GM19025 (cell line): ENCODE results near the gene PARD6B.

Experiments
- ATAC-seq: cut with Tn5 transposase; IDR thresholded peaks from one replicate; pipeline ENCODE4 v1.9.1; 2021; ENCODE audit warnings: mild to moderate bottlenecking, low read depth, moderate library complexity; ENCODE audit not compliant: unreplicated experiment

The PARD6B gene

DNA sequence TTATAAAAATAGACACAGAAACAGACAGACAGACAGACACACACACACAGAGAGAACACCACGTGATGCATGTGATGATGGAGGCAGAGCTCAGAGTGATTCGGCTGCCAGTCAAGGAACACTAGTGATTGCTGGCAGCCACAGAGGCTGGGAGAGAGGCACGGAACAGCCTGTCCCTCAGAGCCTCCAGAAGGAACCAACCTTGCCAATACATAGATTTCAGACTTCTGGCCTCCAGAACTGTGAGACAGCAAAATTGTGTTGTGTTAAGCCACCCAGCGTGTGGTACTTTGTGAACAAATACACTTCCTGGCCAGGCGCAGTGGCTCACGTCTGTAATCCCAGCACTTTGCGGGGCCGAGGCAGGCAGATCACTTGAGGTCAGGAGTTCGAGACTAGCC lies 9.5 kb upstream of the PARD6B start:
- no peak for ATAC-seq

DNA sequence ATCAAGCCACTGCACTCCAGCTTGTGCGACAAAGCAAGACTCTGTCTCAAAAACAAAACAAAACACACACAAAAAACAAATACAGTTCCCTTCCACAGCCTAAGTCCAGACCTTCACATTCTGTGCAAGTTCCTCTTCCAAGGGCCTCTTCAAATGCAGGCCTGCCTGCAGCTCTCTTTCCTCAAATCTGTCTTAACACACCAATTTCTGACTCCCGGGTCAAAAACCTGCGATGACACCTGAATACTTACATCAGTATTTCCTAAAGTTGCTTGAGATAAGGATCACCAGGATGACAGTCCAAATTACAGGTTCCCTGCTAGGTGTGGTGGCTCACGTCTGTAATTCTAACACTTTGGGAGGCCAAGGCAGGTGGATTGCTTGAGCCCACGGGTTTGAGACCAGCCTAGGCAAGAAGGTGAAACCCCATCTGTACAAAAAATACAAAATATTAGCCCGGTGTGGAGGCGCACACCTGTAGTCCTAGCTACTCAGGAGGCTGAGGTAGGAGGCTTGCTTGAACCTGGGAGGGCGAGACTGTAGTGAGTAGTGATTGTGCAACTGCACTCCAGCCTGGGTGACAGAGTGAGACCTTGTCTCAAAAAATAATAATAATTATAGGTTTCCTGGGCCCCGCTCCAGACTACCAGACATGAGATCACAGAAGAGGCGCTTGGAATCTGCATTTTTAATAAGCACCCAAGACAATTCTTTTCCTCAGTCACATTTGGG lies 8.8 kb upstream of the PARD6B start:
- no peak for ATAC-seq

DNA sequence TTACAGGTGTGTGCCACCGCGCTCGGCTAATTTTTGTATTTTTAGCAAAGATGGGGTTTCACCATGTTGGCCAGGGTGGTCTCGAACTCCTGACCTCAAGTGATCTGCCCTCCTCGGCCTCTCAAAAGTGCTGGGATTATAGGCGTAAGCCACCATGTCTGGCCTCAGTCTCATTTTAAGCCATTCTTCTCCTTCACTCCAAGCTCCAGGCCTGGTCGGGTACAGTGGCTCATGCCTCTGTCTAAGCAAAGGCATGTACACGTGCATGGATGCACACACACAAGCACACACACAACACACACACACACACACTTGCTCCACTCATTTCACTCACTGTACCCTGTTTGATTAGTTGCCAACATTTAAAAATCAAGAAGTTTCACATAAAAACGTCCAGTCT lies 7.7 kb upstream of the PARD6B start:
- ATAC-seq = no peak

DNA sequence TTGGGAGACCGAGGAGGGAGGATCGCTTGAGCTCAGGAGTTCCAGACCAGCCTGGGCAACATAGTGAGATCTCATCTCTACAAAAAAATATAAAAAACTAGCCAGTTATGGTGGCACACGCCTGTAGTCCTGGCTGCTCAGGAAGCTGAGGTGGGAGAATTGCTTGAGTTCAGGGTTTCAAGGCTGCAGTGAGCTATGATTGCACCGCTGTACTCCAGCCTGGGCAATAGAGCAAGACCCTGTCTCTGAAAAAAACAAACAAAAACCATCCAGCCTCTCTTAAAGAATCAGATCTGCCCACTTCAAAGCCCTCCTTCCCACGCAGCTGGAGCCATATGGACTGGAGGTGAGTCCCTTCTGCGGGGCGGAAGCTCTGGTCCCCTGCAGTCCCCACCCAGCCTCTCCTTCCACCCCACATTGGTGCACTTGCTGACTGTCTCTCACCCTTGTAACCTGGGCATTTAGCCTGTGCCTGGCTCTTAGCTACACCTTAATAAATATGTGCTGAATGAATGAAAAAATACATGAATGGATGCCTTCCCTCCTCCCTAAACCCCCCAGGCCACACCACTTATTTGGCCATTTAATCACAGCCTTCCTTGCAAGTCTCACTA lies 7.2 kb upstream of the PARD6B start:
- ATAC-seq = no peak

DNA sequence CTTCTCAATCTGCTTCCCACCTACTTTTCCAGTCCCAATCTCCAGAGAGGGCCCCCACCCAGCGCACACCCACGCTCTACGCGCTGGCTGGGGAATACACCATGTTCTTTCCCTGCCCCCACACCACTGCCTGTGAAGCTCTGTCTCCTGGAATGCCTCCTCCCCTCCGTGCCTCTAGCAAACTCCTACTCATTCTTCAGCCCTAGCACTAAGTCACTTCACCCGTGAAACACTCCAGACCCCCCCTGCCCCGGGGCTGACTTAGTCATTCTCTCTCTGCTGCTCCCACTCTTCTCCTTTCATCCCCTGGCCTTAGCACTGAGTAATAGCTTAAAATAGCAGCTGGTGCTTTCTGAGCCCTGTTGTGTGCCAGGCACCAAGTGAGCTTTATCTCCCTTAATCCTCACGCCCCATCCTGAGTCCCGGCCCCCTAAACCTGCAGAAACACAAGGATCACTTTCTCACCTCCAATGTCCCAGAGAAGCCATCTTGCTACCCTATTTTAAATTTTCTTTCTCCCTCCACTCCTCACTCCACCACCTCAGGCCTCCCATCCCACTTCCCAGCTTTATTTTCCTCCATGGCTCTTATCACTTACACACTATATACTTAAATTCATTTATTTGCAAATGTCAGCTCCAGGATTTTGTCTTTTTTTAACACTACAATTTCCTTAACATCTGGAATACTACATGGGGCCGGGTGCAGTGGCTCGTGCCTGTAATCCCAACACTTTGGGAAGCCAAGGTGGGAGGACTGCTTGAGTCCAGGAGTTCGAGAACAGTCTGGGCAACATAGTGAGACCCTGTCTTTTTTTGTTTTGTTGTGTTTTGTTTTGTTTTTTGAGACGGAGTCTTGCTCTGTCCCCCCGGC lies 6.3 kb upstream of the PARD6B start:
- ATAC-seq = no peak

DNA sequence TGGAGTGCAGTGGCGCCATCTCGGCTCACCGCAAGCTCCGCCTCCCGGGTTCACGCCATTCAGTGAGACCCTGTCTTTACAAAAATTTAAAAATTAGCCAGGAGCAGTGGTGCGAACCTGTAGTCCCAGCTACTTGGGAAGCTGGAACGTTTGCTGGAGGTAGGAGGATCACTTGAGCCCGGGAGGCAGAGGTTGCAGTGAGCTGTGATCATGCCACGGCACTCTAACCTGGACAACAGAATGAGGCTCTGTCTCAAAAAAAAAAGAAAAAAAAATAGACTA lies 5.7 kb upstream of the PARD6B start:
- ATAC-seq = no peak

DNA sequence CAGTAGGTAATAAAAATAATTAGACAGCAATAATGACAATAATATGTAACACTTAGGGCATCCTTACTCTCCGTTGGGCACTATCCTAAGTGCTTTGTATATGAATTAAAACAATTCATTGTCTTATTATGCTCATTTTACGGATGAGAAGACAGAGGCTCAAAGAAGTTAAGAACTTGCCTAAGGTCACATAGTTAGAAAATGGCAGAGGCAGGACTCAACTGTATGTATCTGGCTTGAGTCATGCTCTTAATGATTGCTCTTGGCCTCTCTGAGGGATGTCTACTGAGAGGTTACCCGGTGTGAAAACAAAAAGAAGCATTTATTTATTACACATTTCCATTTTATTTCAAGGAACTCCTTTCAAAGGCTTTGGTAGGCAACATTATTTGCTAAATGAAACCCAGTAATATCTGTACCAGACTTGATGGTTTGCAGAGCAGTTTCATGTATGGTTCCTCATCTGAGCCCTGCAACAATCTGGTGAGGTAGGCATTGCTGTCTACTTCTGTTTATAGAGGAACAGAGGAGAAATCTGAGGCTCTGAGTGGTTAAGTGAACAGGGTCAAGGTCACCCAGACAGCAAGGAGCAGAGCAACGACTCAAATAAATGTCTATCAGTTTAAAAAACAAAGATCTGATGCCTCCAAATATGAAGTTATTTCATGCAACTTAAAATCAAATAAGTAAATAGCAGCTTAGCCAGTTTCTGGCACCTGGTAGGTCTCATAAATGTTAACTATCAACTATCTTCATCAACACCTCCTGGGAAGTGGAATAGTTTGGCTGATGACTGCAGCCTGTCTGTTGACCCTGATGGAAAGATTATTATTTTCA lies 4.2 kb upstream of the PARD6B start:
- ATAC-seq = no peak

DNA sequence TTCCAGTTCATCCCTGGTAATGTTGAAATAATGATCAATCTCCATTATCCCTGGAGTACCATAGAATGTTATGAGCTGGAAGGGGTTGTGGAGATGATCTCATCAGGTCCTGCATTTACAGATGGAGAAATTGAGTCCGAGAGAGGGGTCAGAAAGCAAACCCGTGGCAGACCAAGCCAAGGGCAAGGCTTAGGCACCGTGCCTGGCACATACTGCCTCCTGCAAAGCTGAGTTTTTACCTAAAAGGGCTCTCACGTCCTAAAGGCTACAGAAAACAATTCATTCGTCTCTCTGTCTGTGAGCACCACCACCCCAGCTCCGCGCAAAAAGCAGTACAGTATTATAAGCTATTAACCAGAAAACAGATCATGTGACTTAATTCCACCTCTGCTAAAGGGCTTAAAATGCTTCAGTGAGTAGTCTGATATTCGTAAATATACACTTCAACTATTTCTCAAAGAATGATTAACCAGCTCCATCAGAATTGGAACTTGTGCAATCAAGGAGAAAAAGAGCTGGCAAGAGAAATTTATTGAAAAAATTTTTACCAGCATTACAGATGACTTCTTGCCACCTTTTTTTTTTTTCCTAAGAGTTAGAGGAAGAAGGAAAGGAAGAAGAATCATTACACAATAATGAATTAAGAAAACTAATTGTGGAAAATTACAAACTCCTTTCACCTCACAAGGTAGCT lies 3.4 kb upstream of the PARD6B start:
- ATAC-seq = no peak

DNA sequence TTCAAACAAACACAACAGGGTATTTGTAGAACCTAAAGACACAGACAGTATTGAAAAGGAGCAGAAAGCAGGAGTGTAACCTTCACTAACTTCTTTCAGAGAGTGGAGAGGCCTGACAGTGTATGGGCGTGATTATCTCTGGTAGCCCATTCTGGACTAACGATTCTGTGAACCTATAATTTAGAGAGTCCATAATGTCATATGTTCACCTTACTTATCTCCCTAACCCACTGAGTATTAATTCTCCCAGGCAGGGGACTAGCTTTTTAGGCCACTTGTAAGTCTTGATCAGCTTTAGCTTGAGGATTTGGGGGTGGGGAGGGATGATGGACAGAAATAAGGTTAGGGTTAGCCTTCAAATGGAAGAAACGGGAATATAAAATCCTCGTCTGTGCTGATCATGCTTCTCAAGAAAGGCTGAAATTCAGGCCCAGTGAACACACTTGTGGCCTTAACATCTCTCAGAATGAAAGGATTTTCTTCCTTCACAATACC lies 2.8 kb upstream of the PARD6B start:
- no peak for ATAC-seq

DNA sequence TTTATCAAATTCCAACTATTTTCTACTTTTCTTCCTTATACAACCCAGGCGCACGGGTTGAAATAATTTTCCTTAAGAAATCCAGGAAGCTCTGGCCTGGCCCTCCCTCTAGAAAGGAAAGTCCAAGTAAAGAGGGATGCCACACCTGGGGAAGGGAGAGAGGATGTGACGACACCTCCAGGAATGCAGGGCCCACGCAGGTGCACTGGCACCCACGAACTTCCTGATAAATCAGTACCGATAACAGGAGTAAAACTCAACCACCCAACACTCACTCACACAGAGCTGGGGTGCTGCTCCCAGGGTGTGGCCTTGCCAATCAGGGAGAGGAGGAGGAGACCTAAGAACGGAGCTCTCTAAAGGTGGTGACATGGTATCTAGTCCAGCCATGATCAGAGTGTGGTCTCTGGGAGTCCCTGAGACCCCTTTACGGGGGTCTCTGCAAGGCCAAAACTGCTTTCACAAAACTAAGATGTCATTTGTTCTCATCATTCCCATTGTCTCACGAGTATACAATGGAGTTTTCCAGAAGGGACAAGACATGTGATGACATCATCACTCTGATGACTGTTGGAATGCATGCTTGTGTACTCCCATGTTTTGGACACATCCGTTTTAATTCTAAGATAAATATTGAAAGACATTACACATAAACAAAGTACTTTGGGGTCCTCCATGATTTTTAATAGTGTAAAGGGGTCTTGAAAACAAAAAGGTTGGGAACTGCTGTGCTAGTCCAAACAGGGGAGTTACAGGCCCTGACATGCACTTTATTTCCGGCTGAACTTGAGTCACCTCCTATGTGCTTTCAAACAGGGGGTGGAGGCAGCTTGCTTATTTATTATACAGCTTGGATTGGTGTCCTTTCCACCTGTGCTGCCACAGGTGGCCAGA lies 2.2 kb upstream of the PARD6B start:
- no peak for ATAC-seq

DNA sequence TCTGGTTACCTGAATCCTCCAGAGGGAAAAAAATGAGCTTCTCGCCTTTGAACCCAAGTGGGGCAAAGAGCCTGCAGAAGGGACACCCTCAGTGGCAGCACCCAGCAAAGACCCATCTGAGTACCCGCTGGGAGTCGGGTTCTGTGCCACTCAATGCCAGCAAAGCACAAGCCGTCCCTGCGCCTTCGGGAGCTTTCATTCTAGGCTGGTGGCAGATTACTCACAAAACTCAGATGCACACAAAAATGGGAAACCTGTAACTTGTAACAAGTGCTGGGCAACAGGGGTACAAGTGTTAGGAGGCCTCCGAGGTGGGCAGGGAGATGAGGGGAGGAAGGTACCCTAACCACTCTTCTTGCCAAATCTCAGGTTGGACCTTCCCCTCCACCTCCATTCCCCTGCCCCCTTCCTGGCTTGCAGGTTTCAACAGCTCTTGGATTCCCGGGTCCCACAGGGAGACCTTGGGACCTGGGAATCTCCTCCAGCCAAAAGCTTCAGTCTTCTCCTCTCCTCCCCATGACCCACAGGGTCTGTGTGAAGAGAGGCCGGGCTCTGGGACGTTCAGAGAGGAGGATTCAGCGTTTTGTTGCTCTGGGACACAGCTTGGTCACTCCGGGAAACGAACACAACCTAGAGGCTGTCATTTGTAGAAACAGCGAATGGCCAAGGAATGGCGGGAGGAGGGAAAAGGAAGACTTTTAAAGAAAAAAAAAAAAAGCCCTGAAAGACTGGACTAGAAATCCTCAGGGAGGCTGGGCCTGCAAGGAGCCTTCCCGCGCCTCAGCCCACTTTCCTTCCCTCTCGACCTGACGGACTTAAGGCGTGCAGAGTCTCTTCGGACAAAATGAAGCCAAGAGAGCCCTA lies 1.2 kb upstream of the PARD6B start:
- ATAC-seq = no peak

DNA sequence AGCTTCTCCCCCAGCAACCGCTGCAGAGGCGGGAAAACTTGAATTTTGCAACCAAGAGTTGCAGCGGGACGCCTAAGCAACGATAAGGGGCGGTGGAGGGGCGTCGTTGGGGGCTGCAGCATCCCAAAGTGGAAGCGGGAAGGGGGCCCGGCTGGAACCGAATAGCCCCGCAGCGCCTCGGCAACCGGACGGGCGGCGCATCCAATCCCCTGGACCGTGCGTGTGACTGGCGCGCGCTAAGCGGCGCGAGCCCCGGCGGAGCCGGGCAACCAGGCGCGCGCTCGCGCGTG lies 670 bp upstream of the PARD6B start:
- ATAC-seq = no peak

DNA sequence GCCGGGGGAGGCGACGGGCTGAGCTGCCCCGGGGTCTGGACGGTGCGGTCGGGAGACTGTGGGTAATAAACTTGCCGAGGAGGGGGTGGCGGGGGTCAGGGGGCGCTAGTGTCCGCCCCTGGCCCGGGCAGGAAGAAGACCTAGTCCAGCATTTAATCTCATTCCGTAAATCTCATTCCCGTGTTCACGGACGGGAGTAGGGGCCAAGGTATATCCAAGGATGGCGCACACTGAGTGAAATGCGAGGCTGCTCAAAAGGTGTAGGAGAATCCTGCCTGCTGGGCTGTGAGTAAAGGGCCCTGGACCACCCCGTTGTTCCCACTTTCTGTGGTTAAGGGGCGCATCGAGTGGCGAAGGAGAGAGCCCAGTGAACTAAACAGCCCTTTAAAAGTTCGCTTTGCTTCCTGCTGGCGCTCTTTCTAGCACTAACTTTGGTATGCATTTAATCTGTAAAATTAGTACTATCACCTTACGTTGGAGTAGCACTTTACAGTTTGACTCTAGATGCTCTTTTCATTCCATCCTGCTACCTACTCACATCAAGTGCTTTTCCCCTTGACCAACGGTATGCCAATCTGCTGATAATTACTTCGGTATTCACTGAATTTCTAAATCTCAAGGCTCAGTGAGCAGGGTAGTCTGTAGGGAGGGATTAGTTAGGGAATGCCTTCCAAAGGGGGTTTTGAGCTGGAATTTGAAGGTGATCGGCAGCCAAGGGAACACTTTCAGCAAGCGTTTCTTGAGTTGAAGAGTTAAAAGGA lies 730 bp downstream of the PARD6B start:
- no peak for ATAC-seq

DNA sequence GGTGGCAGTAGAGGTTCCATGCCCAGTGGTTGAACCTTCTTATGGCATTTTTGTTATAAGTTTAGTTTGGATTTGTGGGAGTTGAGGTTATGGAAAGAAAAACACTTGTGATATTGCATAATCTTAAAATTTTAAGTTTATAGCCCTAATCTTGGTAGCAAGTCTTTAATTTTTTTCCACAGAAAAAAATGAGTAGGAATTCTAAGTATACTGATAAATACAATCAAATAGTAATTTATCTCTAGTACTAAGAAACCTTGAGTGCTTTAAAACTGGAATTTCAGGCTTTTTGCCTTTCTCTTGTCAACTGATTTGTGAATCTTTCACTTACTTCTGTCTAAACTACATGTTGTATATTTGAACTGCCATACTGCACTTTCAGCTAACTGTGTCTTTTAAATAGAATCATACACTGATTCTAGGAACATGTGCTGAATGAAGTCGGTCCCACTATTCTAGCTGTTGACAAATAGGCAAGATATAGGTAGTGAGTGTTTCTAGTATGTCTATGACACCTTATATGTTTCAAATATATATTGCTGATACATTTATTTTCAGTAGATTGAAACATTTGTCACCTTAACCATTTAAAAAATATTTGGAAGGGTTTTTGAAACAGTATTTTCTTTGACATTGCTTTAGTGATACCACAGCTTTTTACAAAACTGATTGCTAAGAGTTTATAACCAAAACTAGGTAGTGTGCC lies 2.4 kb downstream of the PARD6B start:
- ATAC-seq = no peak

DNA sequence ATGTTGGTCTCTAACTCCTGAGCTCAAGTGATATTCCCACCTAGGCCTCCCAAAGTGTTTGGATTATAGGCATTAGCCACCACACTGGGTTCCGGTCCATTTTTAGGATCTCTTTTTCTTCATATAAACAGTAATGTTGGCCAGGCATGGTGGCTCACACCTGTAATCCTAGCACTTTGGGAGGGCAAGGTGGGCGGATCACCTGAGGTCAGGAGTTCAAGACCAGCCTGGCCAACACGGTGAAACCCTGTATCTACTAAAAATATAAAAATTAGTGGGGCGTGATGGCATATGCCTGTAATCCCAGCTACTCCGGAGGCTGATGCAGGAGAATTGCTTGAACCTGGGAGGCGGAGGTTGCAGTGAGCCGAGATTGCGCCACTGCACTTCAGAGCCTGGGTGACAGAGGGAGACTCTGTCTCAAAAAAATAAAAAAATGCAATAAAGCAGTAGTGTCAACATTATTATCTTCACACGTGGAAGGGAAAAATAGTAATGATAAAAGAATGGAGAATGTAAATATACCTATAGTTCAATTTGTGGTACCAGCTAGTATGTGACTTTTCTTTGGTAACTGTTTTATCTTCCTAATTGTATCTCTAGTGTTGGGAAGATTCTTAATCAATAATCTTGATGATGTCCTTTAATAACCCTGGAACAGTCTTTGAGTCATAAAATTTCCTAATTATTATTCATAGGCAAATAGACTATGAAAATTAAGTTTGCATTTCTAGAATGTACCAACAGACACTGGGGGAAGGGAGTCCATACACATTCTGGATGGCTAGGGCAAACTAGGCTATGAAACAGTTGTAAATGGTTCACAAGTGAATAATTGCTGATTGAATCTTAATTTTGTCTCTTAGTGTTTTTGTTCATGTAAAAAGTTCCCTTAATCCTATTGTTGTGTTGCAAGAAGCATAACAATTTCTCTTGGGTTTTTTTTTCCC lies 3.6 kb downstream of the PARD6B start:
- no peak for ATAC-seq

DNA sequence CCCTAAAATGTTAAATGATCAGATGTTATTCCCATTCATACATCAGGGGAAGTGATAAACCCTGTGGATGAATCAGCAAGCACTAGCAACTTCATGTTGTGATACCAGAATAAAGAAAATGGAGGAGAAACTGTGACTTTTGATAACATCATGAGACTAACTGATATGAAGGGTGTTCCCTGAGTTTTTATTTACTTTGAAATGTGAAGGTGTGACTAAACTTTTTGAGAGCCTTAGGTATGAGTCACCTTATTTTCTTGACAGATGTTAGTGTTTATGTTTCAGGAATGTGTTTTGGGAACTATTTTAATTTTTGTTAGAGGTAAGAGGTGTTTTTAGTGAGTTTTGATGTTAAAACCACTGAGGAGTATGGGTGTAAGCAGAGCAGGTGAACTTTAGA lies 4.4 kb downstream of the PARD6B start:
- no peak for ATAC-seq
